ENCODE results near the gene CDC20B.

- TF ChIP-seq RAD21 (IDR thresholded peaks at IDR 0.05; ENCODE audit: low read length) (no peak), EP300 (IDR thresholded peaks at IDR 0.05; ENCODE audit: borderline replicate concordance in 1 of 2, low read depth in 1 of 2, low read length in 1 of 2) (no peak)
These were observed 91.4 kb downstream of the CDC20B start for GRCh38 chr5:55081541-55081940.

Data from SK-N-SH (cell line).